Measurements from ENCODE around the gene ABCG8. TPM values are rescaled to one million over a fixed set of nuclear protein-coding genes. Genes with fewer than 3 reads are reported as not detected.

ABCG8 gene
- total RNA-seq, 6 experiments from 2014 or later: not detected

- TF ChIP-seq CTCF (IDR thresholded peaks at IDR 0.05): no peak
- peaks cover 57% of the 10 kb centered on the region for H3K27me3 Mint-ChIP-seq (ENCODE audit: insufficient read depth)
- DNase-seq: no peak
- H3K4me1 Mint-ChIP-seq (ENCODE audit: low read depth): no peaks in the 10 kb centered on the region
- no peaks in the 10 kb centered on the region for H3K9me3 Mint-ChIP-seq
- H3K36me3 Mint-ChIP-seq (ENCODE audit: low read depth): no peaks in the 10 kb centered on the region
- no peak overlapping the region for H3K4me3 Mint-ChIP-seq
- no peak overlapping the region for H3K27ac Mint-ChIP-seq
Measured at GRCh38 chr2:43853141-43854081, 14.6 kb downstream of the ABCG8 start.

- no peak for DNase-seq
- TF ChIP-seq CTCF (IDR thresholded peaks at IDR 0.05): no peak
- H3K4me1 Mint-ChIP-seq (ENCODE audit: low read depth): no peaks in the 10 kb centered on the region
- no peak overlapping the region for H3K27ac Mint-ChIP-seq
- no peak overlapping the region for H3K4me3 Mint-ChIP-seq
- peaks cover 53% of the 10 kb centered on the region for H3K27me3 Mint-ChIP-seq (ENCODE audit: insufficient read depth)
- H3K9me3 Mint-ChIP-seq: no peaks in the 10 kb centered on the region
- H3K36me3 Mint-ChIP-seq (ENCODE audit: low read depth): no peaks in the 10 kb centered on the region
Measured at GRCh38 chr2:43854671-43855070, 15.9 kb downstream of the ABCG8 start.

- DNase-seq: no peak
- no peak for TF ChIP-seq CTCF (IDR thresholded peaks at IDR 0.05)
- Mint-ChIP-seq H3K9me3 (no peaks in the 10 kb centered on the region), H3K27ac (no peak overlapping the region), H3K4me1 (ENCODE audit: low read depth) (no peaks in the 10 kb centered on the region), H3K27me3 (ENCODE audit: insufficient read depth) (peaks cover 51% of the 10 kb centered on the region), H3K4me3 (no peak overlapping the region), H3K36me3 (ENCODE audit: low read depth) (no peaks in the 10 kb centered on the region)
Measured at GRCh38 chr2:43855292-43855691, 16.5 kb downstream of the ABCG8 start.

- peaks cover 30% of the 10 kb centered on the region for H3K27me3 Mint-ChIP-seq (ENCODE audit: insufficient read depth)
Measured at GRCh38 chr2:43872151-43872550, 33.4 kb downstream of the ABCG8 start.

GRCh38 chr2:43874776-43875451 is 36.1 kb downstream of the ABCG8 start:
- H3K4me1 Mint-ChIP-seq (ENCODE audit: low read depth): no peaks in the 10 kb centered on the region
- no peaks in the 10 kb centered on the region for H3K36me3 Mint-ChIP-seq (ENCODE audit: low read depth)
- no peak overlapping the region for H3K27ac Mint-ChIP-seq
- no peaks in the 10 kb centered on the region for H3K9me3 Mint-ChIP-seq
- H3K4me3 Mint-ChIP-seq: no peak overlapping the region
- TF ChIP-seq CTCF (IDR thresholded peaks at IDR 0.05): no peak
- DNase-seq: no peak
- H3K27me3 Mint-ChIP-seq (ENCODE audit: insufficient read depth): peaks cover 18% of the 10 kb centered on the region

More at GRCh38 chr2:43872151-43872550, 33.4 kb downstream of the ABCG8 start:
- Mint-ChIP-seq H3K36me3 (ENCODE audit: low read depth) (no peaks in the 10 kb centered on the region), H3K9me3 (no peaks in the 10 kb centered on the region), H3K4me1 (ENCODE audit: low read depth) (no peaks in the 10 kb centered on the region), H3K4me3 (no peak overlapping the region), H3K27ac (no peak overlapping the region)
- DNase-seq: no peak
- no peak for TF ChIP-seq CTCF (IDR thresholded peaks at IDR 0.05)

Measured in HFFc6 (cell line).